ENCODE results near the gene SMIM41.

DNA sequence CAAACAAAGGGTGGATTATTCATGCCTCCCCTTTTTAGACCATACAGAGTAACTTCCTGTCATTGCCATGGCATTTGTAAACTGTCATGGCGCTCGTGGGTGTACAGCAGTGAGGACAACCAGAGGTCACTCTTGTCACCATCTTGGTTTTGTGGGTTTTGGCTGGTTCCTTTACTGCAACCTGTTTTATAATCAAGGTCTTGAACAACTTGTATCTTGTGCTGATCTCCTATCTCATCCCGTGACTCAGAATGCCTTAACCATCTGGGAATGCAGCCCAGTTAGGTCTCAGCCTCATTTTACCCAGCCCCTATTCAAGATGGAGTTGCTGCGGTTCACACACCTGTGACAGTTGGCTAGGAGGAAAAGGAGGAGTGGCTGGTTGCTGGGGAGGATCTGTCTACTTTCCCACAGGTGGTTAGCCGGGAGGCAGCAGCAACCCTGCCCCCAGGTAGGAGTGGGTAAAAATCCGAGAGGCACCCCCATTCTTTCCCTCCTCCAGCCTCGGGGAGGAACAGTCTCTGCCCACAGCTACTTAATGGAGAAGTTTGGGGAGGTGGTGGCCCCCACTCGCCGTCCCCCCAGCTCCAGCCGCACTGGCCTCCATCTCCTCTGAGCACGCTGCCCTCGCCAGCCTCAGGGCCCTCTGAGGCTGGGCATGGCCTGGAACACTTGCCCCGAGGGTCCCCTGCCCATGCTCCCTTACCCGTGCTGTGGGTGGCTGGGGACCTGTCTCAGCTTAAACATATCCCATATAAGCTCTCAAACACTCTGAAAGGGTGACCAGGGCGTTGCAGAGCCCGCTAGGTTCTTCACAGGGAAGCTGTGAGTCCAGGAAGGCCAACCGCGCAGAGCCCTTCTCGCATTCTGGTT, 41.7 kb downstream of the SMIM41 start:
- no peak for TF ChIP-seq POLR2AphosphoS5 (IDR thresholded peaks at IDR 0.05; ENCODE audit: low read depth, low read length)
- TF ChIP-seq SIN3A (IDR thresholded peaks at IDR 0.05; ENCODE audit: borderline replicate concordance, insufficient read depth, low read length), result no peak
- no peak for TF ChIP-seq TAF1 (IDR thresholded peaks at IDR 0.05; ENCODE audit: borderline replicate concordance, insufficient read depth, low read length)
- TF ChIP-seq, protein P1, sequence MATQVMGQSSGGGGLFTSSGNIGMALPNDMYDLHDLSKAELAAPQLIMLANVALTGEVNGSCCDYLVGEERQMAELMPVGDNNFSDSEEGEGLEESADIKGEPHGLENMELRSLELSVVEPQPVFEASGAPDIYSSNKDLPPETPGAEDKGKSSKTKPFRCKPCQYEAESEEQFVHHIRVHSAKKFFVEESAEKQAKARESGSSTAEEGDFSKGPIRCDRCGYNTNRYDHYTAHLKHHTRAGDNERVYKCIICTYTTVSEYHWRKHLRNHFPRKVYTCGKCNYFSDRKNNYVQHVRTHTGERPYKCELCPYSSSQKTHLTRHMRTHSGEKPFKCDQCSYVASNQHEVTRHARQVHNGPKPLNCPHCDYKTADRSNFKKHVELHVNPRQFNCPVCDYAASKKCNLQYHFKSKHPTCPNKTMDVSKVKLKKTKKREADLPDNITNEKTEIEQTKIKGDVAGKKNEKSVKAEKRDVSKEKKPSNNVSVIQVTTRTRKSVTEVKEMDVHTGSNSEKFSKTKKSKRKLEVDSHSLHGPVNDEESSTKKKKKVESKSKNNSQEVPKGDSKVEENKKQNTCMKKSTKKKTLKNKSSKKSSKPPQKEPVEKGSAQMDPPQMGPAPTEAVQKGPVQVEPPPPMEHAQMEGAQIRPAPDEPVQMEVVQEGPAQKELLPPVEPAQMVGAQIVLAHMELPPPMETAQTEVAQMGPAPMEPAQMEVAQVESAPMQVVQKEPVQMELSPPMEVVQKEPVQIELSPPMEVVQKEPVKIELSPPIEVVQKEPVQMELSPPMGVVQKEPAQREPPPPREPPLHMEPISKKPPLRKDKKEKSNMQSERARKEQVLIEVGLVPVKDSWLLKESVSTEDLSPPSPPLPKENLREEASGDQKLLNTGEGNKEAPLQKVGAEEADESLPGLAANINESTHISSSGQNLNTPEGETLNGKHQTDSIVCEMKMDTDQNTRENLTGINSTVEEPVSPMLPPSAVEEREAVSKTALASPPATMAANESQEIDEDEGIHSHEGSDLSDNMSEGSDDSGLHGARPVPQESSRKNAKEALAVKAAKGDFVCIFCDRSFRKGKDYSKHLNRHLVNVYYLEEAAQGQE (IDR thresholded peaks at IDR 0.05; ENCODE audit: insufficient read depth in 1 of 2, low read depth in 2 of 2, low read length in 2 of 2), result no peak
- no peak for TF ChIP-seq FOXP2 (optimal IDR thresholded peaks at IDR 0.05; ENCODE audit: borderline replicate concordance, extremely low read depth, extremely low read length, insufficient read depth)

Measured in PFSK-1 (cell line).